ENCODE results near the gene RRN3. TPM values are rescaled to one million over a fixed set of nuclear protein-coding genes. Genes with fewer than 3 reads are reported as not detected.
"Not testable (repeated sequence)": the region's sequence is repeated elsewhere in the genome, so short reads cannot be mapped to it uniquely, and the experiment has no call there.

The RRN3 gene
- total RNA-seq, 1 experiment from 2014 or later, result 29.9 TPM

- BruUV-seq (replicated peaks), result no TSS peak
These were observed 47.5 kb upstream of the RRN3 start for GRCh38 chr16:15141586-15141985.

GRCh38 chr16:15140444-15141365 is 46.6 kb upstream of the RRN3 start:
- H3K4me1 ChIP-seq (ENCODE audit: insufficient read depth, low read length); H3F3A ChIP-seq (ENCODE audit: low read length, unreplicated experiment); H3K9ac ChIP-seq (ENCODE audit: low read length); H3K4me3 ChIP-seq (ENCODE audit: low read length); BruUV-seq (replicated peaks); H3K9me2 ChIP-seq (replicated peaks; ENCODE audit: low read length); ATAC-seq; POLR2A ChIA-PET (ENCODE audit: unreplicated experiment); CTCF ChIA-PET; H2AFZ ChIP-seq (ENCODE audit: low read length); H3K27me3 ChIP-seq (ENCODE audit: low read length); intact Hi-C loops (cut with micrococcal nuclease); H3K9me3 ChIP-seq (ENCODE audit: low read length); H3K79me2 ChIP-seq (ENCODE audit: low read length); H3K36me3 ChIP-seq (ENCODE audit: low read depth, low read length); H3K27ac ChIP-seq (ENCODE audit: low read length); H4K20me1 ChIP-seq (ENCODE audit: low read length); H3K4me2 ChIP-seq (ENCODE audit: low read length); DNase-seq: not testable (repeated sequence)

More at GRCh38 chr16:15141586-15141985, 47.5 kb upstream of the RRN3 start:
- Histone ChIP-seq H2AFZ (ENCODE audit: low read length) (no peak overlapping the region), H3K36me3 (ENCODE audit: low read depth, low read length) (no peaks in the 10 kb centered on the region), H3K9me3 (ENCODE audit: low read length) (no peaks in the 10 kb centered on the region), H4K20me1 (ENCODE audit: low read length) (no peaks in the 10 kb centered on the region), H3K4me3 (ENCODE audit: low read length) (no peak overlapping the region), H3K9me2 (replicated peaks; ENCODE audit: low read length) (no peaks in the 10 kb centered on the region), H3F3A (ENCODE audit: low read length, unreplicated experiment) (no peaks in the 10 kb centered on the region), H3K27ac (ENCODE audit: low read length) (no peak overlapping the region), H3K9ac (ENCODE audit: low read length) (no peak overlapping the region), H3K4me2 (ENCODE audit: low read length) (no peak overlapping the region), H3K79me2 (ENCODE audit: low read length) (no peaks in the 10 kb centered on the region), H3K27me3 (ENCODE audit: low read length) (no peaks in the 10 kb centered on the region), H3K4me1 (ENCODE audit: insufficient read depth, low read length) (no peaks in the 10 kb centered on the region)
- ChIA-PET CTCF (no interaction called here), POLR2A (ENCODE audit: unreplicated experiment) (no interaction called here)
- ATAC-seq, result no peak
- intact Hi-C loops (cut with micrococcal nuclease), result no loop called here
- peak; percentile 1 for DNase-seq
- TF ChIP-seq EZH2phosphoT487 (IDR thresholded peaks at IDR 0.05; ENCODE audit: borderline replicate concordance, low read length), result no peak

GRCh38 chr16:15137514-15137913 is 43.4 kb upstream of the RRN3 start:
- intact Hi-C loops (cut with micrococcal nuclease); H3K4me1 ChIP-seq (ENCODE audit: insufficient read depth, low read length); ATAC-seq; H3K4me2 ChIP-seq (ENCODE audit: low read length); H3F3A ChIP-seq (ENCODE audit: low read length, unreplicated experiment); POLR2A ChIA-PET (ENCODE audit: unreplicated experiment); BruUV-seq (replicated peaks); CTCF ChIA-PET; H3K79me2 ChIP-seq (ENCODE audit: low read length); H3K27ac ChIP-seq (ENCODE audit: low read length); H3K4me3 ChIP-seq (ENCODE audit: low read length); H4K20me1 ChIP-seq (ENCODE audit: low read length); H2AFZ ChIP-seq (ENCODE audit: low read length); DNase-seq; H3K9me2 ChIP-seq (replicated peaks; ENCODE audit: low read length); H3K36me3 ChIP-seq (ENCODE audit: low read depth, low read length); H3K9me3 ChIP-seq (ENCODE audit: low read length); H3K9ac ChIP-seq (ENCODE audit: low read length); H3K27me3 ChIP-seq (ENCODE audit: low read length): not testable (repeated sequence)

- intact Hi-C loops (cut with micrococcal nuclease); CTCF ChIA-PET; H3K4me2 ChIP-seq (ENCODE audit: low read length); H3K9ac ChIP-seq (ENCODE audit: low read length); H3K36me3 ChIP-seq (ENCODE audit: low read depth, low read length); H3K4me1 ChIP-seq (ENCODE audit: insufficient read depth, low read length); H3K27ac ChIP-seq (ENCODE audit: low read length); ATAC-seq; H3F3A ChIP-seq (ENCODE audit: low read length, unreplicated experiment); H3K4me3 ChIP-seq (ENCODE audit: low read length); H3K9me3 ChIP-seq (ENCODE audit: low read length); H3K27me3 ChIP-seq (ENCODE audit: low read length); H3K79me2 ChIP-seq (ENCODE audit: low read length); H2AFZ ChIP-seq (ENCODE audit: low read length); H3K9me2 ChIP-seq (replicated peaks; ENCODE audit: low read length); POLR2A ChIA-PET (ENCODE audit: unreplicated experiment); DNase-seq; H4K20me1 ChIP-seq (ENCODE audit: low read length); BruUV-seq (replicated peaks): not testable (repeated sequence)
These were observed 41.6 kb upstream of the RRN3 start for GRCh38 chr16:15135483-15136360.

GRCh38 chr16:15134752-15135482 is 40.8 kb upstream of the RRN3 start:
- H3K9ac ChIP-seq (ENCODE audit: low read length); H4K20me1 ChIP-seq (ENCODE audit: low read length); H2AFZ ChIP-seq (ENCODE audit: low read length); H3K4me1 ChIP-seq (ENCODE audit: insufficient read depth, low read length); H3K4me2 ChIP-seq (ENCODE audit: low read length); H3K9me3 ChIP-seq (ENCODE audit: low read length); H3K9me2 ChIP-seq (replicated peaks; ENCODE audit: low read length); H3K27ac ChIP-seq (ENCODE audit: low read length); intact Hi-C loops (cut with micrococcal nuclease); H3K4me3 ChIP-seq (ENCODE audit: low read length); H3K27me3 ChIP-seq (ENCODE audit: low read length); CTCF ChIA-PET; DNase-seq; POLR2A ChIA-PET (ENCODE audit: unreplicated experiment); H3K79me2 ChIP-seq (ENCODE audit: low read length); BruUV-seq (replicated peaks); H3F3A ChIP-seq (ENCODE audit: low read length, unreplicated experiment); H3K36me3 ChIP-seq (ENCODE audit: low read depth, low read length); ATAC-seq: not testable (repeated sequence)

- H3K4me2 ChIP-seq (ENCODE audit: low read length); intact Hi-C loops (cut with micrococcal nuclease); H2AFZ ChIP-seq (ENCODE audit: low read length); BruUV-seq (replicated peaks); DNase-seq; POLR2A ChIA-PET (ENCODE audit: unreplicated experiment); H3F3A ChIP-seq (ENCODE audit: low read length, unreplicated experiment); ATAC-seq; CTCF ChIA-PET; H3K4me3 ChIP-seq (ENCODE audit: low read length); H3K36me3 ChIP-seq (ENCODE audit: low read depth, low read length); H4K20me1 ChIP-seq (ENCODE audit: low read length); H3K79me2 ChIP-seq (ENCODE audit: low read length); H3K4me1 ChIP-seq (ENCODE audit: insufficient read depth, low read length); H3K27ac ChIP-seq (ENCODE audit: low read length); H3K27me3 ChIP-seq (ENCODE audit: low read length); H3K9ac ChIP-seq (ENCODE audit: low read length); H3K9me2 ChIP-seq (replicated peaks; ENCODE audit: low read length); H3K9me3 ChIP-seq (ENCODE audit: low read length): not testable (repeated sequence)
These were observed 39.5 kb upstream of the RRN3 start for GRCh38 chr16:15133554-15133953.

All from PC-3 (cell line).